Stimulated activated naive CD8-positive, alpha-beta T cell treated with anti-CD3 and anti-CD28 coated beads, Interleukin-15, Interleukin-2, amounts not matched to agents 100 U/mL and 50 U/mL, for 24 hours (primary cell): ENCODE data around the gene ALDOB.

Experiments used
- ATAC-seq: fragments of 150-1000 bp; cut with Tn5 transposase; one replicate; pipeline ENCODE4 v1.10.0; 2021
- DNase-seq: peaks from one replicate; pipeline ENCODE4 v3.0.0; 2021

ALDOB gene

GRCh38 chr9:101435601-101436079, at the start of gene ALDOB:
Gene ALDOB, minus strand, starts transcription at chr9:101435774. Its CDS starts 4,887 bp downstream, at chr9:101430887.
- DNase-seq = no peak
- no peak for ATAC-seq

GRCh38 chr9:101484046-101484445, 48.5 kb upstream of the ALDOB start:
- no peak for ATAC-seq

GRCh38 chr9:101481261-101481660, 45.7 kb upstream of the ALDOB start:
- DNase-seq = no peak
- ATAC-seq = no peak

More at GRCh38 chr9:101484046-101484445, 48.5 kb upstream of the ALDOB start:
- no peak for DNase-seq

- ATAC-seq = no peak
- DNase-seq = no peak
These were observed 44.8 kb upstream of the ALDOB start for GRCh38 chr9:101480386-101480785.

- ATAC-seq = no peak
These were observed 43.9 kb upstream of the ALDOB start for GRCh38 chr9:101479338-101480030.

GRCh38 chr9:101478906-101479305, 43.3 kb upstream of the ALDOB start:
- ATAC-seq = no peak
- no peak for DNase-seq

More at GRCh38 chr9:101479338-101480030, 43.9 kb upstream of the ALDOB start:
- DNase-seq = no peak

- DNase-seq (no peak), ATAC-seq (no peak)
These were observed 42.9 kb upstream of the ALDOB start for GRCh38 chr9:101478444-101478843.

- DNase-seq = no peak
- no peak for ATAC-seq
These were observed 42.2 kb upstream of the ALDOB start for GRCh38 chr9:101477736-101478135.

GRCh38 chr9:101477214-101477613, 41.6 kb upstream of the ALDOB start:
- ATAC-seq = no peak
- DNase-seq = no peak

- ATAC-seq (no peak), DNase-seq (no peak)
These were observed 41.1 kb upstream of the ALDOB start for GRCh38 chr9:101476576-101477208.

GRCh38 chr9:101472891-101473290, 37.3 kb upstream of the ALDOB start:
- DNase-seq = no peak
- ATAC-seq = no peak

- ATAC-seq (no peak), DNase-seq (no peak)
These were observed 35.4 kb upstream of the ALDOB start for GRCh38 chr9:101470929-101471328.

- DNase-seq (no peak), ATAC-seq (no peak)
These were observed 34.4 kb upstream of the ALDOB start for GRCh38 chr9:101470021-101470420.

GRCh38 chr9:101469026-101469425, 33.5 kb upstream of the ALDOB start:
- ATAC-seq = no peak
- no peak for DNase-seq

GRCh38 chr9:101468116-101468515, 32.5 kb upstream of the ALDOB start:
- ATAC-seq (no peak), DNase-seq (no peak)

GRCh38 chr9:101467690-101468089, 32.1 kb upstream of the ALDOB start:
- ATAC-seq (no peak), DNase-seq (no peak)

- ATAC-seq (no peak), DNase-seq (no peak)
These were observed 31.3 kb upstream of the ALDOB start for GRCh38 chr9:101466863-101467262.

- ATAC-seq (peak; percentile 67), DNase-seq (no peak)
These were observed 29.8 kb upstream of the ALDOB start for GRCh38 chr9:101465326-101465915.

- no peak for DNase-seq
These were observed 27.8 kb upstream of the ALDOB start for GRCh38 chr9:101463397-101463796.

GRCh38 chr9:101462558-101462957, 27.0 kb upstream of the ALDOB start:
- DNase-seq (no peak), ATAC-seq (no peak)

More at GRCh38 chr9:101463397-101463796, 27.8 kb upstream of the ALDOB start:
- no peak for ATAC-seq

- no peak for DNase-seq
- ATAC-seq = no peak
These were observed 25.4 kb upstream of the ALDOB start for GRCh38 chr9:101460965-101461364.

- peak; percentile 89 for ATAC-seq
- DNase-seq = peak; percentile 4
These were observed 23.5 kb upstream of the ALDOB start for GRCh38 chr9:101458963-101459631.

GRCh38 chr9:101457003-101457402, 21.4 kb upstream of the ALDOB start:
- DNase-seq = no peak
- ATAC-seq = no peak
